H1 (cell line): ENCODE results near the gene NCAM1. TPM values are rescaled to one million over a fixed set of nuclear protein-coding genes. Genes with fewer than 3 reads are reported as not detected.

Source experiments
- ASH2L ChIP-seq: fragments of 200-600, 300-600 bp; sonication (generic); IDR thresholded peaks from one replicate; pipeline ENCODE4 v1.7.1; 2017; ENCODE audit warnings: low read length
- BCL11A ChIP-seq, 2 experiments: IDR thresholded peaks; one replicate each; pipeline ENCODE4 v1.6.1; 2011; ENCODE audit warnings: low read depth in 2 of 2, low read length in 2 of 2, mild to moderate bottlenecking in 2 of 2
- CEBPB ChIP-seq: IDR thresholded peaks from 2 replicates; pipeline ENCODE4 v1.6.1; 2012; ENCODE audit warnings: low read depth, low read length
- JUN ChIP-seq: IDR thresholded peaks from 2 replicates; pipeline ENCODE4 v1.6.1; 2011; ENCODE audit warnings: low read depth, mild to moderate bottlenecking, improper control_type of control experiment, low read length
- JUND ChIP-seq: IDR thresholded peaks from 2 replicates; pipeline ENCODE4 v1.6.1; 2011; ENCODE audit warnings: mild to moderate bottlenecking, improper control_type of control experiment, low read length
- KDM5A ChIP-seq: fragments of 200-600 bp; IDR thresholded peaks from 2 replicates; pipeline ENCODE4 v1.7.1; 2012; ENCODE audit warnings: mild to moderate bottlenecking, low read length, inconsistent platforms, mixed read lengths
- POU5F1 ChIP-seq: IDR thresholded peaks from 2 replicates; pipeline ENCODE4 v1.6.1; 2011; ENCODE audit warnings: low read depth, mild to moderate bottlenecking, low read length, moderate library complexity
- SIN3A ChIP-seq, 2 experiments: IDR thresholded peaks in 1 of 2; conservative IDR thresholded peaks in 1 of 2; 2 replicates each; pipeline ENCODE4 v1.6.1; 2011 to 2012; ENCODE audit warnings: low read length in 2 of 2, improper control_type of control experiment in 1 of 2, low read depth in 1 of 2, mild to moderate bottlenecking in 1 of 2
- SP4 ChIP-seq: IDR thresholded peaks from 2 replicates; pipeline ENCODE4 v1.6.1; 2012; ENCODE audit warnings: low read length, inconsistent platforms
- TAF1 ChIP-seq: IDR thresholded peaks from 2 replicates; pipeline ENCODE4 v1.6.1; 2011; ENCODE audit warnings: mild to moderate bottlenecking, low read depth, low read length
- TBP ChIP-seq: IDR thresholded peaks from 2 replicates; pipeline ENCODE4 v1.6.1; 2011; ENCODE audit warnings: low read depth, low read length, improper control_type of control experiment
- polyA plus RNA-seq, 7 experiments: library from polyadenylated mRNA; depleted of rRNA in 3 of 7; stranded (reverse) in 5 of 7; unstranded in 2 of 7; fragments of >200 nt in 5 of 7; fragments of 200-250 nt in 2 of 7; gene quantifications; 1 replicate in 5 of 7; 2 replicates in 1 of 7; 4 replicates in 1 of 7; pipeline versions ENCODE4 v1.2.1 to v1.2.3, GENCODE V29; 2011 to 2013; ENCODE audit warnings: missing spikeins in 2 of 7, mixed read lengths in 2 of 7
- total RNA-seq: library from RNA; stranded (reverse); fragmentation: NEBNext Ultra II Directional; extraction: Animal tissue kit (Norgen Biotek cat#: 25700); gene quantifications from 2 replicates; pipeline ENCODE4 v1.2.1, GENCODE V29; 2021
- TF ChIP-seq, protein P1 (sequence below): fragments of 300-600 bp; sonication (generic); IDR thresholded peaks from 2 replicates; pipeline ENCODE4 v1.7.1; 2012; ENCODE audit warnings: low read length, moderate library complexity, mild to moderate bottlenecking, inconsistent platforms; ENCODE audit not compliant: insufficient replicate concordance
- TF ChIP-seq, protein P2 (sequence below): IDR thresholded peaks from 2 replicates; pipeline ENCODE4 v1.6.1; 2012; ENCODE audit warnings: inconsistent platforms

NCAM1 gene
- total and polyA plus RNA-seq, 2 of the 8 experiments (the other 6 are each of a cell fraction or from before 2014, with no cell fraction given) = 3.1 to 4.3 TPM

DNA sequence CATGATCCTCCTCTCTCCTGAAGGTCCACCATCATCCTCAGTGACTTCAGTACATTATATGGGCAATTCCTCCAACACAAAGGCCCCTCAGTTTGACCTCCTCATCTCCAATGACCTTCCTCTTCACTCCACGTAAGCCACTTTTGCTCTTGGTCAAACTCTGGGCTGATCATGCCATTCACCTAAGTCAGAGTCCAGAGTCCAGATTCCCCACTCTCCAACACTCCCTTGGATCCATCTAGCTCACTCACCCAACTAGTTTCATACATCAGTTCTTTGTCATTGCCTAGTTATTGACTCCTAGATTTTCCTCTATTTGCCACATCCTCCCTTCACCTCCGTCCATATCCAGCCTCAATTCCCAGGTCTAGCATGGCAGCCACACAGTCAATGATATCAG, 322.7 kb downstream of the NCAM1 start (continued):
- TF ChIP-seq, protein P1, sequence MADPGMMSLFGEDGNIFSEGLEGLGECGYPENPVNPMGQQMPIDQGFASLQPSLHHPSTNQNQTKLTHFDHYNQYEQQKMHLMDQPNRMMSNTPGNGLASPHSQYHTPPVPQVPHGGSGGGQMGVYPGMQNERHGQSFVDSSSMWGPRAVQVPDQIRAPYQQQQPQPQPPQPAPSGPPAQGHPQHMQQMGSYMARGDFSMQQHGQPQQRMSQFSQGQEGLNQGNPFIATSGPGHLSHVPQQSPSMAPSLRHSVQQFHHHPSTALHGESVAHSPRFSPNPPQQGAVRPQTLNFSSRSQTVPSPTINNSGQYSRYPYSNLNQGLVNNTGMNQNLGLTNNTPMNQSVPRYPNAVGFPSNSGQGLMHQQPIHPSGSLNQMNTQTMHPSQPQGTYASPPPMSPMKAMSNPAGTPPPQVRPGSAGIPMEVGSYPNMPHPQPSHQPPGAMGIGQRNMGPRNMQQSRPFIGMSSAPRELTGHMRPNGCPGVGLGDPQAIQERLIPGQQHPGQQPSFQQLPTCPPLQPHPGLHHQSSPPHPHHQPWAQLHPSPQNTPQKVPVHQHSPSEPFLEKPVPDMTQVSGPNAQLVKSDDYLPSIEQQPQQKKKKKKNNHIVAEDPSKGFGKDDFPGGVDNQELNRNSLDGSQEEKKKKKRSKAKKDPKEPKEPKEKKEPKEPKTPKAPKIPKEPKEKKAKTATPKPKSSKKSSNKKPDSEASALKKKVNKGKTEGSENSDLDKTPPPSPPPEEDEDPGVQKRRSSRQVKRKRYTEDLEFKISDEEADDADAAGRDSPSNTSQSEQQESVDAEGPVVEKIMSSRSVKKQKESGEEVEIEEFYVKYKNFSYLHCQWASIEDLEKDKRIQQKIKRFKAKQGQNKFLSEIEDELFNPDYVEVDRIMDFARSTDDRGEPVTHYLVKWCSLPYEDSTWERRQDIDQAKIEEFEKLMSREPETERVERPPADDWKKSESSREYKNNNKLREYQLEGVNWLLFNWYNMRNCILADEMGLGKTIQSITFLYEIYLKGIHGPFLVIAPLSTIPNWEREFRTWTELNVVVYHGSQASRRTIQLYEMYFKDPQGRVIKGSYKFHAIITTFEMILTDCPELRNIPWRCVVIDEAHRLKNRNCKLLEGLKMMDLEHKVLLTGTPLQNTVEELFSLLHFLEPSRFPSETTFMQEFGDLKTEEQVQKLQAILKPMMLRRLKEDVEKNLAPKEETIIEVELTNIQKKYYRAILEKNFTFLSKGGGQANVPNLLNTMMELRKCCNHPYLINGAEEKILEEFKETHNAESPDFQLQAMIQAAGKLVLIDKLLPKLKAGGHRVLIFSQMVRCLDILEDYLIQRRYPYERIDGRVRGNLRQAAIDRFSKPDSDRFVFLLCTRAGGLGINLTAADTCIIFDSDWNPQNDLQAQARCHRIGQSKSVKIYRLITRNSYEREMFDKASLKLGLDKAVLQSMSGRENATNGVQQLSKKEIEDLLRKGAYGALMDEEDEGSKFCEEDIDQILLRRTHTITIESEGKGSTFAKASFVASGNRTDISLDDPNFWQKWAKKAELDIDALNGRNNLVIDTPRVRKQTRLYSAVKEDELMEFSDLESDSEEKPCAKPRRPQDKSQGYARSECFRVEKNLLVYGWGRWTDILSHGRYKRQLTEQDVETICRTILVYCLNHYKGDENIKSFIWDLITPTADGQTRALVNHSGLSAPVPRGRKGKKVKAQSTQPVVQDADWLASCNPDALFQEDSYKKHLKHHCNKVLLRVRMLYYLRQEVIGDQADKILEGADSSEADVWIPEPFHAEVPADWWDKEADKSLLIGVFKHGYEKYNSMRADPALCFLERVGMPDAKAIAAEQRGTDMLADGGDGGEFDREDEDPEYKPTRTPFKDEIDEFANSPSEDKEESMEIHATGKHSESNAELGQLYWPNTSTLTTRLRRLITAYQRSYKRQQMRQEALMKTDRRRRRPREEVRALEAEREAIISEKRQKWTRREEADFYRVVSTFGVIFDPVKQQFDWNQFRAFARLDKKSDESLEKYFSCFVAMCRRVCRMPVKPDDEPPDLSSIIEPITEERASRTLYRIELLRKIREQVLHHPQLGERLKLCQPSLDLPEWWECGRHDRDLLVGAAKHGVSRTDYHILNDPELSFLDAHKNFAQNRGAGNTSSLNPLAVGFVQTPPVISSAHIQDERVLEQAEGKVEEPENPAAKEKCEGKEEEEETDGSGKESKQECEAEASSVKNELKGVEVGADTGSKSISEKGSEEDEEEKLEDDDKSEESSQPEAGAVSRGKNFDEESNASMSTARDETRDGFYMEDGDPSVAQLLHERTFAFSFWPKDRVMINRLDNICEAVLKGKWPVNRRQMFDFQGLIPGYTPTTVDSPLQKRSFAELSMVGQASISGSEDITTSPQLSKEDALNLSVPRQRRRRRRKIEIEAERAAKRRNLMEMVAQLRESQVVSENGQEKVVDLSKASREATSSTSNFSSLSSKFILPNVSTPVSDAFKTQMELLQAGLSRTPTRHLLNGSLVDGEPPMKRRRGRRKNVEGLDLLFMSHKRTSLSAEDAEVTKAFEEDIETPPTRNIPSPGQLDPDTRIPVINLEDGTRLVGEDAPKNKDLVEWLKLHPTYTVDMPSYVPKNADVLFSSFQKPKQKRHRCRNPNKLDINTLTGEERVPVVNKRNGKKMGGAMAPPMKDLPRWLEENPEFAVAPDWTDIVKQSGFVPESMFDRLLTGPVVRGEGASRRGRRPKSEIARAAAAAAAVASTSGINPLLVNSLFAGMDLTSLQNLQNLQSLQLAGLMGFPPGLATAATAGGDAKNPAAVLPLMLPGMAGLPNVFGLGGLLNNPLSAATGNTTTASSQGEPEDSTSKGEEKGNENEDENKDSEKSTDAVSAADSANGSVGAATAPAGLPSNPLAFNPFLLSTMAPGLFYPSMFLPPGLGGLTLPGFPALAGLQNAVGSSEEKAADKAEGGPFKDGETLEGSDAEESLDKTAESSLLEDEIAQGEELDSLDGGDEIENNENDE = no peak
- TF ChIP-seq POU5F1 (no peak), TBP (no peak), SP4 (no peak), TAF1 (no peak), JUND (no peak), JUN (no peak), CEBPB (no peak), SIN3A (conservative IDR thresholded peaks at IDR 0.05 in 1 of 2, IDR thresholded peaks at IDR 0.05 in 1 of 2; ENCODE audit: low read depth in 1 of 2, low read length in 2 of 2) (no peak), ASH2L (no peak), BCL11A (IDR thresholded peaks at IDR 0.05; ENCODE audit: low read depth in 2 of 2, low read length in 2 of 2) (no peak), KDM5A (no peak)
- TF ChIP-seq, protein P2, sequence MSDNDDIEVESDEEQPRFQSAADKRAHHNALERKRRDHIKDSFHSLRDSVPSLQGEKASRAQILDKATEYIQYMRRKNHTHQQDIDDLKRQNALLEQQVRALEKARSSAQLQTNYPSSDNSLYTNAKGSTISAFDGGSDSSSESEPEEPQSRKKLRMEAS = no peak
